Thyroid gland (tissue), 4 donors: ENCODE data around the gene PIGZ.

ENCODE experiments used
- CTCF ChIP-seq, 6 experiments: fragments of 200-600 bp in 3 of 6; fragments of 450-650 bp in 3 of 6; sonication (generic) in 3 of 6; IDR thresholded peaks; one replicate each; pipeline ENCODE4 v1.5.1; 2016 to 2019; ENCODE audit warnings: antibody characterized with exemption in 6 of 6, mild to moderate bottlenecking in 2 of 6, inconsistent platforms in 1 of 6, moderate library complexity in 1 of 6
- POLR2A ChIP-seq, 2 donors: fragments of 450-650 bp; IDR thresholded peaks; one replicate each; pipeline ENCODE4 v1.6.1; 2017; ENCODE audit warnings: antibody characterized with exemption in 2 of 2, mild to moderate bottlenecking in 2 of 2, moderate library complexity in 1 of 2

- TF ChIP-seq CTCF (IDR thresholded peaks at IDR 0.05), result no peak
- no peak for TF ChIP-seq POLR2A (IDR thresholded peaks at IDR 0.05)
Measured at GRCh38 chr3:196947860-196948441, 20.7 kb downstream of the PIGZ start.
